GM19468 (cell line): ENCODE data around the gene SKIL.

ENCODE experiments used
- ATAC-seq: cut with Tn5 transposase; IDR thresholded peaks from one replicate; pipeline ENCODE4 v1.9.1; 2021; ENCODE audit warnings: mild to moderate bottlenecking, moderate library complexity, moderate number of reproducible peaks; ENCODE audit not compliant: unreplicated experiment; ENCODE audit errors: extremely low read depth

SKIL gene

DNA sequence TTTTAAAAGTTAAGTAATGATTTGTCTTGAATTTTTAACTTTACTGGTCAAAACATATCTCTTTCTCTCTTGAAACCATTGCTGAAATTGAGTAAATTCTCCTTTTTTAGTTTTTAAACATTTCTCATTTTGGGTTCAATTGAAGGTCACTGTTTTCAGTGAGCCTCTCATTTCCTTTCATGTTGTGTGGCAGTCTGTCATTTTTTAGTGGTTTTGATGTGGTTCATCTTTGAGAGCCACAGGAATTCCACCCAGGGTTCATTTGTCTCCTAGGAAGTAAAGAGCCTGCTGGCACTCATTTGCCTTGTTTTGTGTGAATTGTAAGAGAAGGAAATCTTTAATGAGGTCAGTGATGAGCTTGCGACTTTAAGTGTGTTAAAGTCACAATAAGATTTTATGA lies 71.5 kb downstream of the SKIL start:
- ATAC-seq, result no peak

DNA sequence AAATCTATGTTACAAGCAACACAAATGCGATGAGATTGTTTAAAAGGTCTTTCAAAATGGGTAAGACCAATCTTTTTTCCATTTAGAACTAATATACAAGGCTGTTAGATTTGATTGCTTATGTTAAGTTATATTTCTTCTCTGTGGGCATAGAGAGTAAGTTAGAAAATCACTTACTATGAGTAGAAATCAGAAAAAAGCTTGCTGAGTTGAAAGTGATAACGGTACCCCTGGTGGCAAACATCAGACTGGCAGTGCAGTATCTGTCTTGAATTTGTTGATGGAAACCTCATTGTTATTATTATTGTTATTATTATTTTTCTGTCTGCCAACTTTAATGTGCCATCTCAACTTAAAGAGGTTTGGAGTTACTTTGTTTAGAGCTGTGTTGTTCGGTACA lies 73.5 kb downstream of the SKIL start:
- ATAC-seq, result no peak

DNA sequence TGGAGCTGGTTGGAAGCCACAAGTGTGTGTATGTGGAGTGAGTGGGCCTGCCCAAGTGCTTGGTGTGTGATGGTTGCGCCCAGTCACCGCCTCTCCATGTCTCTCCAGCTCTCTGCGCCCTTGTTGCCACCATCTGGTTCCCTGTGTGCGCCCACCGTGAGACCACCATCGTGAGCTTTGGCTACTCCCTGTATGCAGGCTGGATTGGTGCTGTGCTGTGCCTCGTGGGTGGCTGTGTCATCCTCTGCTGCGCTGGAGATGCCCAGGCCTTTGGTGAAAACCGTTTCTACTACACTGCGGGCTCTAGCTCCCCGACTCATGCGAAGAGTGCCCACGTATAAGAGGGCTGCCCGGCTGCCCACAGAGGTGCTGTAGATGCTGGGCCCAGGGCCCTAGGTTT lies 74.9 kb downstream of the SKIL start:
- no peak for ATAC-seq

DNA sequence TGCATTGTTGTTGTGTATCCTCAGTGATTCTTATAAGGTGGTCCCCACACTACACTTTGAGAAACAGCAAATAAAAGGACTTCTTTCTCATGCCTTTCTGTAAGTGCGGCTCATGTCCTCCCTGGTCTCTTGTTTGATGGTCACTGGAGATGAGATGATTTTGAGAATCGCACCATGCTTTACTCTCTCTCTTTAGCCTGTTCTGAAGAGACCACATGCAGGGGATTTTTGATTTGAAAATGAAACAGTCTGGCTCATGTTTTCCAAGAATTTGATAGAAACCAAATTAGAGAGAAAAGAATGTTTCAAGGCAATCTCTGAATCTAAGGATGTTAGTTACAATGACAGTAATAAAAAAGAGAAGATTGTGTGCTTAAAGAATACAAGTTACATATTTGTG lies 79.2 kb downstream of the SKIL start:
- no peak for ATAC-seq

DNA sequence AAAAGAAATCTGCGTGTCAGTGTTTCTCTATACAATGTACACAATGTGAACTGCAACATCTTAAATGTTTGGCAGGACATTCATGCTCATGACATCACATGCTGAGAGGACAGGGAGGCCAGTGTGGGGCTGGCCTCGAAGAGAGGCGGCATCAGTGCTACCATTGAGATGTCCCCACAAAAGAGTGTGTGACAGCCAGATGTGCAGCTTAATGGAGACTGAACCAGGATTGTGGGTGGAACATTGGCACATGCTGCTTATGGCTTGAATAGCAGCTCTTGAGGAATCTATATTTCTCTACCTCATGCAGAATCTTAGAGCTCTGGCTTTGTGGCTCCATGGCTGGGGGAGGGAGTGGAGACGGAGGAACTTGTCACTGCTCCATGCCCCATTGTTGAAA lies 79.7 kb downstream of the SKIL start:
- ATAC-seq, result no peak

DNA sequence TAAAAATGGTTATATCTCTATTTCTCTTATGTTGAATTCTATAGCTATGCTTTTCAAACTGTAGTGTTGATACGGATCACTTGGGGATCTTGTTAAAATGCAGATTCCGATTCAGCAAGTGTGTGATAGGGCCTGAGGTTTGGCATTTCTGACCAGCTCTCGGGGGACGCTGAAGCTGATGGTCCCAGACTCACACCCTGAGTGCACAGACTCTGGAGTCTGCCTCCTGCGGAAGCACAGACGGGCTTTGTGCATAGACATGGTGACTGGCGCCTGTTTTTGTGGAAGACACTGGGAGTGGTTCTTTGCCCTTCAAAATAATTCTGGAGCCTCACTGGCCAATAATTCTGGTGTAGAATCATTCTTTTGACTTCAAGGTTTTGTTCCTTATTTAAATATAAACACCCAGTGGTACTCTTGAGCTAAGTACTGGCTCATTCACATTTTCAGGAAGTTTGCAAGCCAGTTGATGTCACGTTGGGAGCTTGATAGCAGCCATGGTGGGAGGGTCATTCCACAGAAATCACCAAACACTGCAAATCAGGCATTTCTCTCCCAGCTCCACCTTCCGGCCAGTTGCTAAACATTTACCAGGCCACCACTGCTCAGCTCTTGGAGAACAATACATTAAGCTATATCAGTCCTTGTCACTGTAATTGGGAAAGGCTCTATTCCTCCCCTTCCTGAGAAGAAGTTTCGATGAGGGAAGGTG lies 80.3 kb downstream of the SKIL start:
- ATAC-seq, result no peak

DNA sequence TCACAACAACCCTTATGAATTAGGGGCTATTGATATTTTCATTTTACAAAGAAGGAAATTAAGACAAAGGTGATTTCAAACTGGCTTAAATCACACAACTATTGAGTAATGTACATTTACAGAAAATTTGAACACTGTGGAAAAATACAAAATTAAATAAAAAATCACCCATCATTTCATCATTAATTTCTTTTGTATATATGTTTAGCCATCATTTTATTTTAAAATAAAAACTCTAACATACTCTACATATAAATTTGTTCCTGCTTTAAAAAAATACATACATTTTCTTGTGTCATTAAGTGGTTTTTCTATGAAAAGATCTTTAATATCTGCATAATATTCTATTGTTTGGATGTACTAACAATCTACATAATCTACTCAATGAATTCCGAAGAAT lies 81.3 kb downstream of the SKIL start:
- ATAC-seq, result no peak

DNA sequence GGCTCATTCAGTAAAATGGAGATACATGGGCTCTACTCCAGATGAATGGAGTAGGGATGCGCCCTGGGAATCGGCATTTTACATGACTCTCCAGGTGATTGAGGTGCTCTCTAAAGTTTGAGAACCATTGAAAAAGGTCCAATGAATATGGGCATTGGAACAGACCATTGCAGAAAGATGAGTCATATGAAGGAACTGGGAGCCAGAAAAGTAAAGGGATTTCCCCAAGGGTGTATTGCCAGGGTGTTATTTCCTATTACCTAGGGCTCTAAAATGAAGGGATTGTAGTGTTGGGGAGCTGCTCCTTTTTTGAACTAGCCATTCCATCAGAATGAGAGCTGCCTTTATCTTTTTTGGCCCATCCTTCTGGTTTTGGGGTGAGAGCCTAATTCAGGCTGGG lies 82.8 kb downstream of the SKIL start:
- no peak for ATAC-seq

DNA sequence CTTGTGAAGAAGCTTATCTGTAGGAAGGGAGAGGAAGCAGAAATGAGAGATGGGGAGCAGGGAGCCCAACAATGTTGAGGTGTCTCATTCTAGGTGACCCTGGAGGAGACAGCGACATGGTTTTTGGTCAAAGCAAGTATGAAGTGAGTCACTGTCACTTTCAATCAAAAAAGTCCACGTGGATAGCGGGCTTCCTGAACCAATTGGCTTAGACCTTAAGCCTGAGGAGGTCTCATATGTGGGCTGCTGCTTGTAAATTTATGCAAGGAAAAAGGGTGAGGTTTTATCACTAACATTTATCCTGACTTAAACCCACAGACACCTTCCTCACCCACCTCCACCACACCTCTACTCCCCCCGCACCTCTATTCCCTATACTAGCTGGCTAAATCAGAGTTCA lies 83.9 kb downstream of the SKIL start:
- no peak for ATAC-seq

DNA sequence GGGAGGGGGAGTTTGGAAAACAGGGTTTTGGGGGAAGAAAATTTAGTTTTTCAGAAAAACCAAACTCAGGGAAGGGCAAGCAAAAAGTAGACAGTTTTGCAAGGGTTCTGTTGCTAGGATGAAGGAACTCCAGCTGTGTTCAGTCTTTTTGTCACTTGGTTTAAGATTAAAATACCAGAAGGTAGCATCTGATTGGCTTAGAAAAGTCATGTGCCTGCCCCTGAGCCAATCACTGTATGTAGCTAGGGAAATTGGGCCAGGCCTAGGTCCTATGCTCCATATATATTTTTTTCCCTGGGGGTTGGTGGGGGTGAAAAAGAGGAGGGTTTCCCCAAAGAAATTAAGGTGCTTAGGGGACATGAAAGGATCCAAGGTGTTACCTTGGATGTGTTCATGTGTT lies 85.4 kb downstream of the SKIL start:
- no peak for ATAC-seq

DNA sequence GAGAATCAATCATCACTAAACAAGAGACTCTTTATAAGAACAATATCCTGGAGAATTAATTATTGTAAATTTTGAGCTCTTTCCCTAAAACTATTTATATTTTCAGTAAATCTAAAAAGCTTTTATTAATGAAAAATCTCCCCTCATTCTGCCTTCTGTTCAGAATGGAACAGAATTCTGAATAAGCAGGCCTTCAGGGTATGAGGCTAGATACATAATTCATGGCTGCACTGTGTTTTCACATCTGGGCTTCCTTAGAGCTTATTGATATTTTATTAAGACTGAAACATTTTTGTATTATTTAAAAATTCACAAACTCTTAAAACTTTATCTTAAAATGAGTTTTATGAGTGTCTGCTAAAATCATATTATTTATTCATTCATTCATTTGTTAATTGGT lies 85.9 kb downstream of the SKIL start:
- ATAC-seq, result no peak
